Nephron progenitor cell (in vitro differentiated cells): ENCODE data around the gene MAP3K15.

Source experiments
- DNase-seq: peaks from one replicate; pipeline ENCODE4 v3.0.0; 2021
- H3K27ac Mint-ChIP-seq: 2 replicates; pipeline ENCODE4 v1.8.0; 2021; ENCODE audit warnings: mild to moderate bottlenecking, moderate library complexity, mixed read lengths
- H3K27me3 Mint-ChIP-seq: 2 replicates; pipeline ENCODE4 v1.8.0; 2021; ENCODE audit warnings: mild to moderate bottlenecking, low read depth, mixed read lengths; ENCODE audit not compliant: poor library complexity
- H3K36me3 Mint-ChIP-seq: 2 replicates; pipeline ENCODE4 v1.8.0; 2021; ENCODE audit warnings: low read depth, mixed read lengths
- H3K4me1 Mint-ChIP-seq: 2 replicates; pipeline ENCODE4 v1.8.0; 2021; ENCODE audit warnings: mixed read lengths
- H3K4me3 Mint-ChIP-seq: 2 replicates; pipeline ENCODE4 v1.8.0; 2021; ENCODE audit warnings: mild to moderate bottlenecking, moderate library complexity, mixed read lengths
- H3K9me3 Mint-ChIP-seq: 2 replicates; pipeline ENCODE4 v1.8.0; 2021; ENCODE audit warnings: mild to moderate bottlenecking, moderate library complexity, mixed read lengths
- TF ChIP-seq, protein P1 (sequence below): fragments of 200-600 bp; sonication (generic); IDR thresholded peaks from 2 replicates; pipeline ENCODE4 v1.5.0; 2021; ENCODE audit warnings: antibody characterized with exemption

Gene MAP3K15

DNA sequence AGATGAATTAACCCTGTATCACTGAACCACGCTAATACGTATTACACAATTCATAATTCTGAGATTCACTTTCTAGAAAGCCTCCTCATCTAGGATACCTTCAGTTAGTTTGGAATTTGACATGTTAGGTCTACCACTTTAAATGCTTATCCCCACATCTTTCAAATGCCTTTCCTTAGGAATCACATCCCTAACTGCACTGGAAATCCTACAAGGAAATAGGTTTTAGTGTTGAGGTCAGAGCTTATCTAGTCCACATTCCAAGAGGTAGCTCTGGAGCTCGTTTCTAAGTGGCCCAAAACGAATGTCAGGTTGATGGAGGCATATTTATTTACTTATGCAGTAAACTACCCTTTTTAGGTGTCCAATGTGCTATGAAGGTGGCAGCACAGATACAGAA is 153.6 kb downstream of the MAP3K15 start:
- Mint-ChIP-seq H3K36me3 (peaks cover 35% of the 10 kb centered on the region), H3K4me1 (no peaks in the 10 kb centered on the region), H3K27ac (no peak overlapping the region), H3K27me3 (no peaks in the 10 kb centered on the region), H3K4me3 (no peak overlapping the region), H3K9me3 (peaks cover 52% of the 10 kb centered on the region)
- TF ChIP-seq, protein P1, sequence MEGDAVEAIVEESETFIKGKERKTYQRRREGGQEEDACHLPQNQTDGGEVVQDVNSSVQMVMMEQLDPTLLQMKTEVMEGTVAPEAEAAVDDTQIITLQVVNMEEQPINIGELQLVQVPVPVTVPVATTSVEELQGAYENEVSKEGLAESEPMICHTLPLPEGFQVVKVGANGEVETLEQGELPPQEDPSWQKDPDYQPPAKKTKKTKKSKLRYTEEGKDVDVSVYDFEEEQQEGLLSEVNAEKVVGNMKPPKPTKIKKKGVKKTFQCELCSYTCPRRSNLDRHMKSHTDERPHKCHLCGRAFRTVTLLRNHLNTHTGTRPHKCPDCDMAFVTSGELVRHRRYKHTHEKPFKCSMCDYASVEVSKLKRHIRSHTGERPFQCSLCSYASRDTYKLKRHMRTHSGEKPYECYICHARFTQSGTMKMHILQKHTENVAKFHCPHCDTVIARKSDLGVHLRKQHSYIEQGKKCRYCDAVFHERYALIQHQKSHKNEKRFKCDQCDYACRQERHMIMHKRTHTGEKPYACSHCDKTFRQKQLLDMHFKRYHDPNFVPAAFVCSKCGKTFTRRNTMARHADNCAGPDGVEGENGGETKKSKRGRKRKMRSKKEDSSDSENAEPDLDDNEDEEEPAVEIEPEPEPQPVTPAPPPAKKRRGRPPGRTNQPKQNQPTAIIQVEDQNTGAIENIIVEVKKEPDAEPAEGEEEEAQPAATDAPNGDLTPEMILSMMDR = no peak
- DNase-seq = no peak

DNA sequence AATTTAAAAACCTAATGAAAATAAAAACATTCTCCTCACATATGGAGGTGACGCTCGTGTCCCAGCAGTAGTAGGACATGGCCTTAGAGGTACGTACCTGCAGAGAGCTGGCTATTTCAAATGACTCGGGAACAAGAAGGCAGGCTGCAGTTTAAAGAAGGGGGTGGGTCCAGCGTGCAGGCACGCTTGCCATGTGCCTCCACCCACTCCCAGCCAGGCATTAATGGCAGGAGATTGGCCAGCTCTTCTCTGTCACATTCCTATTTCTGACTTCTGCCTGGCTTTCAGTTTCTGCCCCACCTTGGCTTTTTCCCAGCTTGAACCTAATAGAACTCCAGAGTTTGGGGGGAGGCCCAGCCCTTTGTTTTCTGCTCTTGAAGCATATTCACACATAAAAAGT is 154.4 kb downstream of the MAP3K15 start:
- Mint-ChIP-seq H3K36me3 (peaks cover 34% of the 10 kb centered on the region), H3K27me3 (no peaks in the 10 kb centered on the region), H3K27ac (no peak overlapping the region), H3K9me3 (peaks cover 52% of the 10 kb centered on the region), H3K4me3 (no peak overlapping the region), H3K4me1 (no peaks in the 10 kb centered on the region)
- DNase-seq = no peak
- TF ChIP-seq, protein P1 = no peak

DNA sequence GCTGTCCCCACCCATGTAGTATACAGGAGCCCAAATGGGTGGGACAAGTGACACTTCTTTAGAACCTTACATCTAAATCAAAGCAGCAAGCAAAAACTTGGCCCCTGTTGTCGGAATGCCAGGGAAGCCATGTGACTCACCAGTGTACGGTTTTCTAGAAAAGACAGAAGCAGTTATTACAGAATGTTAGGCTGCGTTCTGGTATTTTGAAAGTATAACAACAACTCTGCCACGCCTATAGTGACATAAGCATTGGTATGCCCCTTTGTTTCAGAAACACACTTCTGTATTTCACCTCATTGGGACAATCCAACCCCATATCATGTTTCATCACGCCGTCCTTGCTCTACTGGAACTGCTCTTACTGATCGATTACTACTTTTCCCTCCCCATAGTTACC is 156.8 kb downstream of the MAP3K15 start:
- H3K27me3 Mint-ChIP-seq = no peaks in the 10 kb centered on the region
- H3K4me3 Mint-ChIP-seq = no peak overlapping the region
- TF ChIP-seq, protein P1 = no peak
- no peak for DNase-seq
- H3K9me3 Mint-ChIP-seq = peaks cover 56% of the 10 kb centered on the region
- peaks cover 43% of the 10 kb centered on the region for H3K36me3 Mint-ChIP-seq
- no peaks in the 10 kb centered on the region for H3K4me1 Mint-ChIP-seq
- no peak overlapping the region for H3K27ac Mint-ChIP-seq

DNA sequence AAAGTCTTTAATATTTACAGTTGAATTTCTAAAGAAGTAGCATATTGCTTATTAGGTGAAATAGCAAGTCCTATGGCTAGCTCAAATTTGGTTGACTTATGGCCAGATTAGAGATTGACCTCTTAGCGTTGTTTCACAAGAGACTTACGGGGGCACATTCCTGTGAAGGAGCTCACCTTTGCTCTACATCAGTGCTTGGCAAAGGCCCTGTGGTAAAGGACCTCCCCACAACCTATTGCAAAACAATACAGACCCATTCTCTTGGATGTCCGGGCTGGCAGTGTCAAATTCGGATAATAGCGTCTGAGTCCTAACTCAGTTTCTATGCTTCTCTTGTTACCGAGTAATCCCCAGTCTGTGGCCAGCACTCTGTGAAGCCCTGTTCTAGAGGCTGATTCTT is 160.7 kb downstream of the MAP3K15 start:
- TF ChIP-seq, protein P1 = no peak
- no peak overlapping the region for H3K27ac Mint-ChIP-seq
- H3K36me3 Mint-ChIP-seq = peaks cover 49% of the 10 kb centered on the region
- no peak overlapping the region for H3K4me3 Mint-ChIP-seq
- H3K27me3 Mint-ChIP-seq = no peaks in the 10 kb centered on the region
- peaks cover 63% of the 10 kb centered on the region for H3K9me3 Mint-ChIP-seq
- H3K4me1 Mint-ChIP-seq = no peaks in the 10 kb centered on the region
- no peak for DNase-seq

DNA sequence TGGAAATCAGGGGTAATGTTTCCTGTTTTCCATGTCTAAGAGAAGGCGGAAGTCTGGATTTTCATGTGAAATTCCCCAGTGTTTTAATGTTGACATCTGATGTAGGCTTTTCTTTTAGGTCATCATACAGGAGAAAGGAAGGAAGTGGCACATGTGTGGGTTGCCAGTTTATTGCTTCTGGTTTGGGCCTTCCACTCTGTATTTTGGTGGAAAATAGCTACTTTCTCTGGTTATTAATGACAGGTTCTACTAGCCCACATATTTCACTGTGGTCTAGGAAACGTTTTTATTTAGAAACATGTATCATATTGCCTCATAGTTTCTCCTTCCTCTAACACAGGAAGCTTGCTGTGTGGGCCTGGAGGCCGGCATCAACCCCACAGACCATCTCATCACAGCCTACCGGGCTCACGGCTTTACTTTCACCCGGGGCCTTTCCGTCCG is 164.3 kb downstream of the MAP3K15 start:
- H3K27ac Mint-ChIP-seq = no peak overlapping the region
- TF ChIP-seq, protein P1 = no peak
- no peak overlapping the region for H3K4me3 Mint-ChIP-seq
- H3K36me3 Mint-ChIP-seq = peaks cover 25% of the 10 kb centered on the region
- no peaks in the 10 kb centered on the region for H3K27me3 Mint-ChIP-seq
- no peaks in the 10 kb centered on the region for H3K4me1 Mint-ChIP-seq
- no peak for DNase-seq
- H3K9me3 Mint-ChIP-seq = peaks cover 56% of the 10 kb centered on the region

DNA sequence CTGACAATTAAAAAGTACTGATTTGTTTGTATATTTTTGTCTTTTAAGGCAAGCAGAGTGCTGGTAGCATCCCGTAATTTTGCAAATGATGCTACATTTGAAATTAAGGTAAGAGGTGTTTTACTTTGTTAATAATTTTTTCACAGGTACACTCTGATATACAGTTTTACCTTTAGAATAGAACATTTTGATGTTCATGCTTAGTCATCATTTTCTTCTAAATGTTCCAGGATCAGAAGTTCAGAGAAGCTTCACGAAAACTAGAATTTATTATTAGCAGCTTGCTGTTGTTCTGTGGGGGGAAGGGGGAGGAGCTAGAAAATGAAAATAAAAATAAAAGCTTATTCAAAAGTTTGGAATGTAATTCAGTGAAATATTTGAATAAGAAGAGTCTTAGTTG is 166.0 kb downstream of the MAP3K15 start:
- H3K36me3 Mint-ChIP-seq = peaks cover 15% of the 10 kb centered on the region
- no peaks in the 10 kb centered on the region for H3K4me1 Mint-ChIP-seq
- no peak overlapping the region for H3K27ac Mint-ChIP-seq
- TF ChIP-seq, protein P1 = no peak
- no peak overlapping the region for H3K4me3 Mint-ChIP-seq
- no peaks in the 10 kb centered on the region for H3K27me3 Mint-ChIP-seq
- DNase-seq = no peak
- H3K9me3 Mint-ChIP-seq = peaks cover 45% of the 10 kb centered on the region
